HG03045 (cell line): ENCODE results near the gene ZDHHC8.

Experiments used
- ATAC-seq: cut with Tn5 transposase; IDR thresholded peaks from one replicate; pipeline ENCODE4 v1.9.1; 2021; ENCODE audit warnings: mild to moderate bottlenecking, moderate library complexity; ENCODE audit not compliant: unreplicated experiment

ZDHHC8 gene

DNA sequence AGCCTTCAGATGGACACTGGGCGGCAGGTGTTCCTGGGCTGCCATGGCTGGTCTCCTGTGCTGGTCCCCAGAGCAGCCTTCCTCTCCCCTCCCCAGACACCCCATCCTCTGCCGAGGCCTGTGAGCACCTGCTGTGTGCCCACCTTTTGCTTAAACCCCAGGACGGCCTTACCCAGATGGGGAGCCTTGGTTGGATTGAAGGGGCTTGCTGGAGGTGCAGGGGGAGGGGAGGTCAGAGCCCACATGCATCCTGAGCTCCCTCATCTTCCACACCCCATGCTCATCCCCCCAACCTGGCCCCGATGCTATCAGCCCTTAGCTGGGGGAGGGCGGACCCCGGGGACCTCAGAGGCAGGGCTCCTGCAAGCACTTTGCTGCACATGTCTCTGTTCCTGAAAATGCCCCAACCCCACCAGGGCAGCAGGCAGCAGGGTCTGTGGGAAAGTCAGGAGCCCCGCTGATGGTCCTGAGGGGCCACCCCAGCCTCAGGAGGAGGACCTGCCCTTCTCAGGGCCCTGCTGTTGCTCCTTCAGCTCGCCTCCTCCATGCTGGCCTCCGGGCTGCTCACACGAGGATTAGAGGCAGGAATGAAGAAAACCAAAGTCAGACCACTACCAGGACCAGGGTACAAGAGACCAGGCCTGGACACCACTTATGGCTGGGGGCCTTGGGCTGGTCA, 60.8 kb downstream of the ZDHHC8 start:
- ATAC-seq, result no peak

DNA sequence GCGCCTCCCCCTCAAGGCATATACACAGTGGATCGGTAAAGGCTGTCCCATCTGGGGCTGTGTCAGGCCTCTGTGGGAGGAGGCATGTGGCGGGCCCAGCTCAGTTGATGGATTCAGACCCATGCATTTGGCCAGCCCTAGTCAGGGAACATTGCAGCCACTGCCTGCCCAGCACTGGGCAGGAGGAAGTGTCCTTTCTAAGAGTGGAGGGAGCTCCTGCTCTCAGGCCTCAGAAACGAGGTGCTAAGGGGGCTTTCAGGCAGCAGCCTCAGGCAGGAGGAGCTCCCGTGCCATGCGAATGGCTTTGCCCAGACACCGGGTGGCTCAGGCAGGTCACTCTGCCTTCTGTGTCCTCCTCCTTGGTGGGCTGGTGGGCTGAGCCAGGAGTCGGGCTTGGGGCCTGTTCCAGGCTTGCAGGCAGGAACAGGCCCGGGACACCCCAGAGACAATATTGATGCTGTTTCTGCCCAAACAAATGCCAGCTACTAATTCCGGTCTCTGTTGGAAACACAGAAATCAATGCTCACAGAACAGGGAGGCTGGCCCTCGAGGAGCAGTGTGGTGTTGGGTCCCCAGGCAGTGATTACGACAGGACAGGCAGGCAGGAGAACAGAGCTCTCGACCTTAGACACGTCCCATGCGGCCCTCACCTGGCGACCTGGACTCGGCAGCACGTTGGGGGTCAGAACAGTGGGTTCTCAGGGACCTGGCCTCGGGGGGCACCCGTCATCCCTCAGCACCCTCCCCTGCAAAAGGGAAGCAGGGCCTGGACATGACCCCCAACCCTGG, 61.6 kb downstream of the ZDHHC8 start:
- no peak for ATAC-seq

DNA sequence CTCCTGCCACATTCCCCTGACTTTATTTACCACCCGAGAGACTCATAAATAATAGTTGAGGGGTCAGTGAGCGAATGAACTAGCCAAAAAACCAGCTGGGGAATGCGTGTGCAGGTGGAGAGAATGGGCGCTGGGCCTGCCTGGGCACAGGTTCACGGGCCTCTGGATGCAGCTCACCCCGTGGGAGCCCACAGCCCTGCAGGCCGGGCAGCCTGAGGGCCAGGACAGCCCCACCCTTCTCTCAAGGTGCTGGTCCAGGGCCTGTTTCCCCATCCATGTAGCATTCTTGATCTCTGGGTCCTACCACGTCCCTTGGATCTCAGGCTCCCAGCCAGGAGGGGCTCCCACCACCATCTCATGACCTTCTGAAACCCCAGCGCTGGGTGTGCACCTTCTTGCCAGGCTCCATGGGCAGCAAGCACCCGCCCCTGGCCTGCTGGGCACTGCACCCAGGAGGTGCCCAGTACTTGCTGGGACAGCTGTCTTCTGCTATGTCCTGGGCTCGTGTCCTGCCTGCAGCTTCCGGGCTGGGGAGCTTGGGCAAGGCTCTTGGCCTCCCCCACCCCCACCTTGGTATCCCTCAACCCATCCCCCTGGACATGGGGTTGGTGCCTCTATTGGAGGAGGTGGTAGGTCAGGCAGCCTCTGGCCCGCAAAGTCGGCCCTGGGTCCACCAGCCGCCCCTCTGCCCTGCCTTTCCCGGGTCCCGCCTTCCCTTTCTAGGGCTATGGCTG, 62.3 kb downstream of the ZDHHC8 start:
- ATAC-seq, result no peak

DNA sequence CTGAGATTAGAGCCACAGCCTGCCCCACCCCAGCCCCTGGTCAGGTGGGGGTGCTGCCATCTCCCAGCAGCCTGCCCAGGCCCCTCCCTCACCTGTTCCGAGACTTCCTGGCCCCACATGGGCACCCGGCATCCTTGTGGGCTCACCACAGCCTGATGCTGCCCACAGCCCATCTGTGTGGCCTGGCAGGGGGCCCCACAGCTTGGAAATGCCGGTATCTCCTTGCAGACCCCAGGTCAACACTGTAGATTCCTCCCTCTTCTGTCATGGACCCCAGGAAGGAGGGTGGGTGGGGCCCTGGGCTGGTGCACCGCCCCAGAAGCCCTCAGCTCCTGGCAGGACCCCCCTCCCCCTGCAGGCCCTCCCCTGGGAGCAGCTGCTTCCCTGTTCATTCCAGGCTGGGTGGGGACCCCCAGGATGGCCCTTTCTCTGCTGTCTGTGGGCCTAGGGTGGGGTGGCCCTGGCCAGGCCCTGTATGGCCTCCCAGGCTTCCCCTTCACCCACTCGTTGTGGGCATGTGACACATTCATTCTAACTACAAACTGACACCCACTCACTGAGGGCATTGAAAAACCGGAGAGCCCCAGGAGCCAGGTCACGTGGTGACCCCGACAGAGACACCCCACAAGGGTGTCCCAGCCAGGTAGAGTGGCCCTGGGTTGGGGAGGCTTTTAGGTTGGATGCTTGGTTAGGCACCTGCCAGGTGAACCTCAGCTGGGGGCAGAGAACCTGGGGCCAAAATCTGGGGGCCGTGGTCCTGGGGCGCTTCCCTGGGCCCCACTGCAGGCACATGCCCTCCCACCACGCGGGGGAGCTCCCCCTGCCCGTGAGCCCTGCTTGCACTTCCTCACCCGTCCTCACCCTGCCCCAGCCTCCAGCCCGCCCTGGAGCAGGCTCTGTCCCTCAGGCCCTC, 63.3 kb downstream of the ZDHHC8 start:
- ATAC-seq, result no peak

DNA sequence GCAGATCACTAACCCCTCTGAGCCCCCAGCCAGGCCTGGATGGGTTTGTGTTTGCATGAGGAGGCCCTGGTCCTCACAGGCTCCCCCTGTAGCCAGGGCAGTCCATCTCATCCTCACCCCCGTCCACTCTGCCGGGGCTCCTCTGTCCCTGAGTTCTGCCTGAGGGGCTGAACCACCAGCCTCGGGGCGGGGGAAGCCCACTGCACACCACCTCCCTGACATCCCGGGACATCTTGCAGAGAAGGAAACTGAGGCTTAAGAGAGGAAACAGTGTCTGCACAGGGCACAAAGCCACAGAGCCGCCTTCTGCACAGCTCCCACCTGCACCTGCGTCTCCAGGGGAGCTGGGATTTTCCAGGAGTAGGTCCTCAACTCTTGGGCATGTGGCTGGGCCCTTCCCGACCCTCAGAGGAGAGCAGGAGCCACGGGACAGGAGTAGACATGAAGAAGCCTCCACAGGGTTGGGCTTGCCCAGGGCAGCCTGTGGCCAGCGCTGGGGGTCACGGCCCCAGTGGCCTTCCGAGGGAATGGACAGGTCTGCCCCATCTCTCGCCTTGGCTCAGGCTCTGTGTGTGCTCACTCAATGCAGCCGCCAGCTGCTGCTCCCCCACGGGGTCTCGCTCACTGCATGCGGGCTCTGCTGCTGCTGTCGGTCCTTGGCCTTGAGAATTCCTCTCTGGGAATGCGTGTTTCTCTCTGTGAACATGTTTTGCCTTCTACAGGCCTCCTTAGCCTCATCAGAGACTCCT, 64.7 kb downstream of the ZDHHC8 start:
- no peak for ATAC-seq
